Vagina (tissue), 2 donors: ENCODE data around the gene SIRPA. TPM values are rescaled to one million over a fixed set of nuclear protein-coding genes. Genes with fewer than 3 reads are reported as not detected.

Experiments
- DNase-seq, 2 donors: peaks; one replicate each; pipeline ENCODE4 v3.0.0-alpha.2; 2017; ENCODE audit errors: extremely low spot score in 2 of 2
- H3K27ac ChIP-seq: fragments of 200-600 bp; sonication (generic); one replicate; pipeline ENCODE4 v1.5.1; 2019
- H3K27me3 ChIP-seq: fragments of 200-600 bp; sonication (generic); one replicate; pipeline ENCODE4 v1.5.1; 2019
- H3K36me3 ChIP-seq, 2 donors: fragments of 200-600 bp; sonication (generic); one replicate each; pipeline ENCODE4 v1.5.1; 2017 to 2019
- H3K4me1 ChIP-seq: fragments of 200-600 bp; sonication (generic); one replicate; pipeline ENCODE4 v1.5.1; 2019
- H3K4me3 ChIP-seq, 2 donors: fragments of 200-600 bp; sonication (generic); 1 replicate in 1 of 2; 2 replicates in 1 of 2; pipeline ENCODE4 v1.5.1; 2016 to 2019
- H3K9me3 ChIP-seq: fragments of 200-600 bp; sonication (generic); one replicate; pipeline ENCODE4 v1.5.1; 2019
- POLR2A ChIP-seq, 2 donors: fragments of 450-650 bp; IDR thresholded peaks; one replicate each; pipeline ENCODE4 v1.6.1; 2017; ENCODE audit warnings: antibody characterized with exemption in 2 of 2, mild to moderate bottlenecking in 2 of 2, moderate library complexity in 2 of 2
- POLR2AphosphoS5 ChIP-seq, 2 donors: sonication (generic); formaldehyde crosslinking; IDR thresholded peaks; one replicate each; pipeline ENCODE4 v1.9.0; 2017; ENCODE audit warnings: antibody characterized with exemption in 2 of 2, mild to moderate bottlenecking in 2 of 2, low read depth in 1 of 2; ENCODE audit not compliant: insufficient read depth in 1 of 2
- intact Hi-C: fragments of 100-400 bp; cut with DNase I; formaldehyde crosslinking; loops from one replicate; pipeline ENCODE4 v1.15.1; 2023
- total RNA-seq: library from RNA; depleted of rRNA; stranded (reverse); fragments of >200 nt; gene quantifications from one replicate; pipeline ENCODE4 v1.2.3, GENCODE V29; 2016
- TF ChIP-seq, protein P1 (sequence below), 3 experiments: fragments of 450-650 bp in 2 of 3; fragments of 200-600 bp in 1 of 3; sonication (generic) in 1 of 3; IDR thresholded peaks; one replicate each; pipeline ENCODE4 v1.5.1; 2017 to 2019; ENCODE audit warnings: antibody characterized with exemption in 3 of 3, mild to moderate bottlenecking in 2 of 3, moderate library complexity in 2 of 3

SIRPA gene
- 52.3 TPM for total RNA-seq

DNA sequence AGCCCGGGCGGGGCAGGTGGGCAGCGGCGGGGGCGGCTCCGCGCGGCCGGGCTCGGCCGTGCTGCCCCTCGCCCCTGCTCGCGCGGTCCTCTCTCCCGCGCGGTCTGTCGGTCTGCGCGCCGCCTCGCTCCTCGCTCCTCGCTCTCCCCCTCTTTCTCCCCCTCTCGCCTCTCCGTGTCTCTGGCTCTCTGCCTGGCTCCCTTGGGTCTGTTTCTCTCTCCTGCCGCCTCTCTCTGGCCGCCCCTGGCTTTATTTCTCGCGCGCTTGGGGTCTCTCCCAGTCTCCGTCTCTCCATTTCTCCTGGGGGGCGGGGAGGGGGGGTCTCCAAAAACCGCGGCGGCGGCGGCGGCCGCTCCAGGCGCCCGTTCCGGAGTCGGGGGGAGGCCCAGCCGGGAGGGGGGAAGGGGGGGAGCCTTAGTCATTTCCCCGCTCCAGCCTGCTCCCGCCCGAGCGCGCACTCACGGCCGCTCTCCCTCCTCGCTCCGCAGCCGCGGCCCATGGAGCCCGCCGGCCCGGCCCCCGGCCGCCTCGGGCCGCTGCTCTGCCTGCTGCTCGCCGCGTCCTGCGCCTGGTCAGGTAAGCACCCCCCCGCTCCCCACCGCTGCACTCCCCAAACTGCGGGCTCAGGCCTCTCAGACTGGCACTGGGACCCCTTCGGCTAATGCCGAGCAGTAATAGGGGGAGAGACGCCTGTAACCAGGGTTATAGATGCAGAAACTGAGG lies at the start of gene SIRPA:
SIRPA (plus strand) TSS at position 457 of the 723 bp plus-strand sequence; CDS start at position 498, 41 bp downstream.
- no peaks in the 10 kb centered on the region for H3K9me3 ChIP-seq
- TF ChIP-seq, protein P1, sequence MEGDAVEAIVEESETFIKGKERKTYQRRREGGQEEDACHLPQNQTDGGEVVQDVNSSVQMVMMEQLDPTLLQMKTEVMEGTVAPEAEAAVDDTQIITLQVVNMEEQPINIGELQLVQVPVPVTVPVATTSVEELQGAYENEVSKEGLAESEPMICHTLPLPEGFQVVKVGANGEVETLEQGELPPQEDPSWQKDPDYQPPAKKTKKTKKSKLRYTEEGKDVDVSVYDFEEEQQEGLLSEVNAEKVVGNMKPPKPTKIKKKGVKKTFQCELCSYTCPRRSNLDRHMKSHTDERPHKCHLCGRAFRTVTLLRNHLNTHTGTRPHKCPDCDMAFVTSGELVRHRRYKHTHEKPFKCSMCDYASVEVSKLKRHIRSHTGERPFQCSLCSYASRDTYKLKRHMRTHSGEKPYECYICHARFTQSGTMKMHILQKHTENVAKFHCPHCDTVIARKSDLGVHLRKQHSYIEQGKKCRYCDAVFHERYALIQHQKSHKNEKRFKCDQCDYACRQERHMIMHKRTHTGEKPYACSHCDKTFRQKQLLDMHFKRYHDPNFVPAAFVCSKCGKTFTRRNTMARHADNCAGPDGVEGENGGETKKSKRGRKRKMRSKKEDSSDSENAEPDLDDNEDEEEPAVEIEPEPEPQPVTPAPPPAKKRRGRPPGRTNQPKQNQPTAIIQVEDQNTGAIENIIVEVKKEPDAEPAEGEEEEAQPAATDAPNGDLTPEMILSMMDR (IDR thresholded peaks at IDR 0.05), result no peak
- peak in 1 of 2 donors; percentile 56 for TF ChIP-seq POLR2A (IDR thresholded peaks at IDR 0.05)
- peak within 1 kb of the TSS; percentile 63 for H3K4me3 ChIP-seq
- intact Hi-C loops, result no loop called here
- peak within 1 kb of the TSS; percentile 95 for H3K27ac ChIP-seq
- H3K4me1 ChIP-seq, result peaks cover 73% of the 10 kb centered on the region
- DNase-seq, result no peak
- no peaks in the 10 kb centered on the region for H3K36me3 ChIP-seq
- H3K27me3 ChIP-seq, result no peaks in the 10 kb centered on the region

DNA sequence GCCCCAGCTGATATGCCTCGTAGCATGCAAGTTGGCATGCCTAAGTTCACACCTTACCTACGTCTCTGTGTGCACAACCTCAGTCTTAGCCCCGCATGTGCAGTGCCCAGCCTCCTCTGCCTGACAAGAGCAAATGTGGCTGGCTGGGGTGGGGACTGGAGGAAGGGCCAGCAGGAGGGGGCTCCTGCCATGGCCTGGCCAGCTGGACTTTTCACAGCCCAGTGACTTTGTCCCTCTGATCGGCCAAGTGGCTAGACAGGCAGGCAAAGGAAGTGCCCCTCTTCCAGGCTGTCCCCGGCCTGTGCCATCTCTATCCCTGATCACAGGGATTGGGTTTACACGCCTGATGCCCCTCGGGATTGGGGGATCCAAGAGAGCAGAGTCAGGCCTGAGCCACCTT lies 49.5 kb upstream of the SIRPA start:
- H3K4me1 ChIP-seq, result peaks cover 14% of the 10 kb centered on the region
- H3K4me3 ChIP-seq, result no peak overlapping the region
- no peak overlapping the region for H3K27ac ChIP-seq
- H3K27me3 ChIP-seq, result no peaks in the 10 kb centered on the region
- intact Hi-C loops, result no loop called here
- no peaks in the 10 kb centered on the region for H3K9me3 ChIP-seq
- no peak for DNase-seq
- H3K36me3 ChIP-seq, result no peaks in the 10 kb centered on the region
- TF ChIP-seq POLR2A (IDR thresholded peaks at IDR 0.05) (no peak), POLR2AphosphoS5 (IDR thresholded peaks at IDR 0.05; ENCODE audit: insufficient read depth in 1 of 2, low read depth in 1 of 2) (no peak)
- TF ChIP-seq, protein P1 (IDR thresholded peaks at IDR 0.05), result no peak

DNA sequence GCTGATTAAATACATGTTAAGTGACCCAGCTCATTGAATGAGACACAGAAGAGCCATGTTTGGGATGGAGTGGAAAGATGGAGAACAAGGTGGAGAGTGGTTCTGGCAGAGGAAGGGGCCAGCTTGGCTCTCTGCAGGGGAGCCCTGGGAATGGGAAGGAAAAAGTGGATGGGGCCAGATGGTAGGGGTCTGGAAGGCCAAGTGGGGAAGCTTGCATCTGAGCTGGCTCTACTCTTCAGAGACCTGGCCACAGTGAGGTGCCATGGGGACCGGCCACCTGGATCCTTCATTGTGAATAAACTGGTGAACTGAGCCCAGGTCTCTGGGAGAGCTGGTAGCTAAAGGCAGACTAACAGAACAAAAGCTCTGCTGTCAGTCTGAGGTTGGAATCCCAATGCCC lies 48.9 kb upstream of the SIRPA start:
- no peak overlapping the region for H3K27ac ChIP-seq
- peaks cover 13% of the 10 kb centered on the region for H3K4me1 ChIP-seq
- no peak overlapping the region for H3K4me3 ChIP-seq
- no peaks in the 10 kb centered on the region for H3K27me3 ChIP-seq
- TF ChIP-seq, protein P1 (IDR thresholded peaks at IDR 0.05), result no peak
- TF ChIP-seq POLR2AphosphoS5 (IDR thresholded peaks at IDR 0.05; ENCODE audit: insufficient read depth in 1 of 2, low read depth in 1 of 2), result no peak
- TF ChIP-seq POLR2A (IDR thresholded peaks at IDR 0.05), result no peak
- intact Hi-C loops, result no loop called here
- no peak for DNase-seq
- no peaks in the 10 kb centered on the region for H3K36me3 ChIP-seq
- no peaks in the 10 kb centered on the region for H3K9me3 ChIP-seq

DNA sequence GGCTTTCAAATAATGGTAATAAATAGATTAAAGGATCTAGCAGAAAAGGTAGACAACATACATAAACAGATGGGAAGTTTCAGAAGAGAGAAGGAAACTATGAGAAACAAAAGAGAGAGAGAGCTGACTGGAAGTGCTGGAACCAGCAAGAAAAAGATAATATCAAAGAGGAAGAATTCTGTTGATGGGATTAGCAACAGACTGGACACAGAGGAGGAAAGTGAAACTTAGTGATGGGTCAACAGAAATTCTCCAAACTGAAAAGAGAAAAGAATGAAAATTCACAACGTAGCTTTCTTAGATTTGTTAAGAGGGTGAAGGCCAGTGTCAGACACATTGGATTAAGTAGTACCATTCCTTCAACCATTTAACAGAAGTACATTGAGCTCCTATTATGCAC lies 48.3 kb upstream of the SIRPA start:
- Histone ChIP-seq H3K9me3 (no peaks in the 10 kb centered on the region), H3K27me3 (no peaks in the 10 kb centered on the region), H3K27ac (no peak overlapping the region), H3K36me3 (no peaks in the 10 kb centered on the region), H3K4me3 (no peak overlapping the region), H3K4me1 (peaks cover 10% of the 10 kb centered on the region)
- DNase-seq, result no peak
- intact Hi-C loops, result no loop called here
- TF ChIP-seq, protein P1 (IDR thresholded peaks at IDR 0.05), result no peak
- no peak for TF ChIP-seq POLR2A (IDR thresholded peaks at IDR 0.05)
- no peak for TF ChIP-seq POLR2AphosphoS5 (IDR thresholded peaks at IDR 0.05; ENCODE audit: insufficient read depth in 1 of 2, low read depth in 1 of 2)

DNA sequence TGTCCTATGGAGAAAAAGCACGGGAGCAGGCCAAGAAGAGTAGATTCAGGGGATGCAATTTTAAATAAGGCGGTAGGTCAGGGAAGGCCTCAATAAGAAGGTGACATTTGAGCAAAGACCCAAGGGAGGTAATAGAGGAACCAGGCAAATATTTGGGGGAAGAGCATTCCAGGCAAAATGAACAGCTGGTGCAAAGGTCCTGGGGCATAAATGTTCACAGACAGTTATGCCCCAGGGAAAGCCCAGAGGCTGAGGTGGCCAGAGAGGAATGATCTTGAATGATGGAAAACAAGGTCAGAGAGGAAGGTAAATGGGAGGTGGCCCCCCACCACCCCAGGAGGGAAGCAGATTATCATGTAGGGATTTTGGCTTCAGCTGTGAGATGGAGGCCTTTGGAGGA lies 47.4 kb upstream of the SIRPA start:
- Histone ChIP-seq H3K36me3 (no peaks in the 10 kb centered on the region), H3K27ac (no peak overlapping the region), H3K4me3 (no peak overlapping the region), H3K4me1 (peaks cover 10% of the 10 kb centered on the region), H3K27me3 (no peaks in the 10 kb centered on the region), H3K9me3 (no peaks in the 10 kb centered on the region)
- no peak for DNase-seq
- TF ChIP-seq, protein P1 (IDR thresholded peaks at IDR 0.05), result no peak
- TF ChIP-seq POLR2A (IDR thresholded peaks at IDR 0.05) (no peak), POLR2AphosphoS5 (IDR thresholded peaks at IDR 0.05; ENCODE audit: insufficient read depth in 1 of 2, low read depth in 1 of 2) (no peak)
- intact Hi-C loops, result no loop called here
